HG03460 (cell line): ENCODE measurements around the gene NLRC3.
"Not testable (repeated sequence)": the region's sequence is repeated elsewhere in the genome, so short reads cannot be mapped to it uniquely, and the experiment has no call there.

Source experiments
- ATAC-seq: cut with Tn5 transposase; IDR thresholded peaks from one replicate; pipeline ENCODE4 v1.9.1; 2021; ENCODE audit not compliant: unreplicated experiment

The NLRC3 gene

DNA sequence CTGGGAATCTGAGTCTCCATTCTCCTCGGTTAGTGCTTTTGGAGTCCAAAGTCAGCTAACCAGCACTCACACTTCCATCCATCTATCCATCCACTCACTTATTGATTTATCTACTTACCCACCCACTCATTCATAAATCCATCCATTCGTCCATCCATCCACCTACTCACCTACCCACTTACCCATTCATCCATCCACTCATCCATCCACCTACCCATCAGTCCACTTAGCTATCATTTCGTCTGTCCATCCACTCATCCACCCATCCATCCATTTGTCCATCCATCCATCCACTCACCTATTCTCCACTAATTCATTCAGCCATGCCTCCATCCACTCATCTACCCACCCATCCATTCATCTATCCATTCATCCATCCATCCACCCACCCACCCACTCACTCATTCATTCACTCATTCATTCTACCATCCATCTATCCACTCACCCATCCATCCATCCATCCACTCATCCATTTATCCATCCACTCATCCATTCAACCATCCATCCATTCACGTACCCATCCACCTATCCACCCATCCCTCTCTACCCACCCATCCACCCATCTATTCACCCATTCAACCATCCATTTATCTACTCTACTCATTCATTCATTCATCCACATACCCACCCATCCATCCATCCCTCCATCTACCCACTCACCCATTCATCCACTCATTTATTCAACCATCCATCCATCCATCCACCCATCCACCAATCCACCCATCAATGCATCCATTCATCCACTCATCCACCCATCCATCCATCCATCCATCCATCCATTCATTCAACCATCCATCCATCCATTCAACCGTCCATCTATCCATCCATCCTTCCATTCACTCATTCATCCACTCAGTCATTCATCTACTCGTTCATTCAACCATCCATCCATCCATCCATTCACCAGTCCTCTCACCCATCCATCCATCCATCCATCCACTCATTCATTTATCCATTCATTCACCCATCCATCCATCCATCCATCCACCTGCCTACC is 26.1 kb downstream of the NLRC3 start:
- no peak for ATAC-seq

GRCh38 chr16:3549906-3550305 is 27.3 kb downstream of the NLRC3 start:
- no peak for ATAC-seq

GRCh38 chr16:3548859-3549258 is 28.3 kb downstream of the NLRC3 start:
- no peak for ATAC-seq

DNA sequence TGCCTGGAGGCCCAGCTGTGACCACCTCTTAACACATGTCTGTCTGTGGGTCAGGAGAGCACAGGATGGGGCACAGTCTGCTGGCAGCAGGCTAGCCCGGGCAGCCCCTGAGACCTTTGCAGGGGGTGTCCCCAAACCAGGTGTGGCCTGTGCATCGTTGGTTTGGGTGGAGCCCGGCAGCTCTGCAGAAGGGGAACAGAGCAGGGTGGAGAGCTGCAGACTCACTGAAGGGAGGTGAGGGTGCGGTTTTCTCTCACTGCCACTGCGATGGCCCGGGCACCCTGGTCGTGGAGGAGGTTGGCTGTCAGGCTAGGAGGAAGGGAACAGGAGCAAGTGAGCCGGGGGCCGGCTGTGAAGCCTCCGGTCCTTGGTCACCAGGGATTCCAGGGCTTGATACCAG is 28.8 kb downstream of the NLRC3 start:
- ATAC-seq: no peak

DNA sequence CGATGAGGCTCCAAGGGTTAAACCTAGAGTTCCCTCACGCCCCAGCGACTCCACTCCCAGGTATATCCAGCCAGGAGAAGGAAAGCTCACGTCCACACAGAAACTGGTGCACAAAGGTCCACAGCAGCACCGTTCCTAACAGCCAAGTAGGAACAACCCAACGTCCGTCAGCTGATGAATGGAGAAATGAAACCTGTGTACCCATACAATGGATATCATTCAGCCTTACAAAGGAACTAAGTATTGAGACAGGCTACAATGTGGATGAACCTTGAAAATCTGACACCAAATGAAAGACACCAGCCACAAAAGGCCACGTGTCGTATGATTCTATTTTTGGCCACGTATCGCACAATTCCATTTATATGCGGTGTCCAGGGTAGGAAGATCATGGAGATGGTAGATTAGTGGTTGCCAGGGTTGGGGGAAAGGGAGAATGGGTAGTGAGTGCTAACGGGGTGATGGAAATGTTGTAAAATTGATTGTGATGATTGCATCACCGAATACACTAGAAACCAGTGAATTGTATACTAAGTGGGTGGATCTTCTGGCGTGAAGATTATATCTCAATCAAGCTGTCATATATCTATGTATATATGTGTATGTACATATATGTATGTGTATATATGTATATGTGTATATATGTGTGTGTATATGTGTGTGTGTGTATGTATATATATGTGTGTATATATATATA is 30.1 kb downstream of the NLRC3 start:
- no peak for ATAC-seq

DNA sequence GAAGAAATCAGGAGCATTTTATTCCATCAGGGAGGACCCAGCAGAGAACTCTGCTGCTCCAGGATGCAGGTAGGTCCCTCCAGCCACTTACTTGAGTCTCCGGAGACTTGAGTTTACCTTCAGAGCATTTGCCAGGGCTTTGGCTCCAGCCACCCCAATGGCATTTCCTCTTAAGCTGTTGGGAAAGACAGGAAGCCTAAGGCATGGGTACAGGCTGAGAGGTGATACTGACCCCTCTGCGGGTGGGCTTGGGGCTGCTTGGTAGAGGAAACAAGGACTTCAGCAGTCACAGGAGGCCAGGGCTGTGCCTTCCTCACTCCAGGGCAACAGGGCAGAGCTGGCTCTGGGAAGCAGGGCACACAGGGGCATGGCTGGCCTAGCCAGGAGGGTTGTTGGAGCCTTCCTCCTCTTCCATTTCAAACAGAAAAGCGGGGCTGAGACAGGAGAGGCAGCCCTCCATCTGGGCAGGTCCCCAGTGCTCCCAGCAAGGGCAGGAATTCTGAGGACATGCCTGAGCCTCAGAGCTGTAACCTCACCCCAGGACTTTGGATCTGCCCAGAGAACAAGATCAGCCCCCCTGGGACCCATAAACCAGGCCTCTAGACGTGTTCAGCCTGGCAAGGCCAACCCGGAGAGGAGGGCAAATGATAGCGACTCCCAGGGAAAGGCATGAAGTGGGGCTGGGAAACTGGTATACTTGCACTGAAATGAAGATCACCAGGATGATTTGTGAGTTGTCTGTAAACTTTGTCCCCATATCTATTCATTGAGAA is 34.4 kb downstream of the NLRC3 start:
- no peak for ATAC-seq

GRCh38 chr16:3541527-3542155 is 35.6 kb downstream of the NLRC3 start:
- no peak for ATAC-seq

GRCh38 chr16:3538222-3538621 is 39.0 kb downstream of the NLRC3 start:
- no peak for ATAC-seq

GRCh38 chr16:3536851-3537250 is 40.4 kb downstream of the NLRC3 start:
- no peak for ATAC-seq

GRCh38 chr16:3536271-3536731 is 40.9 kb downstream of the NLRC3 start:
- no peak for ATAC-seq

GRCh38 chr16:3534126-3534525 is 43.1 kb downstream of the NLRC3 start:
- no peak for ATAC-seq

- no peak for ATAC-seq
Measured at GRCh38 chr16:3532741-3533140, 44.5 kb downstream of the NLRC3 start.

DNA sequence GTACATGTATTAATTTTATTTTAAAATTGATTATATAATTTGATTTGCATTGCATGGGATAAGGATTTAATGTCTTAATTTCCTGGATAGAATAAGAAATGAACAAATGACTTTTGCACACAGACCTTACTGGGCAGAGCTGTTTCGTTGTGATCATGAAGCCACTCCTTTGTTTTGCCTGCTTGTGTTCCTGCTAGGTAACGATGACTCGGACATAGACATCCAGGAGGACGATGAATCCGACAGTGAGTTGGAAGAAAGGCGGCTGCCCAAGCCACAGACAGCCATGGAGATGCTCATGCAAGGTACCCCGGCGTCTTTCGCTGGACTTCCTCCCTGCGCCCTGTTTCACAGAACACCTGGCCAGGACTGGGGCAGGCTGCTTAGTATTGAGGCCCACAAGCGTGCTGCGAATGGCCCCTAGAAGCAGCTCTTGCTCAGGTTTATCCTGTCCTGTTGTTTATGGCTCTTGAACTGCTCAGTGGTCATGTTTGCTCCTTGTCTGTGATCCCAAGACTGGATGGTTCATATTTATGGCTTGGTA is 46.8 kb downstream of the NLRC3 start:
- no peak for ATAC-seq

GRCh38 chr16:3529175-3529574 is 48.0 kb downstream of the NLRC3 start:
- ATAC-seq: no peak

- no peak for ATAC-seq
Measured at GRCh38 chr16:3528406-3528805, 48.8 kb downstream of the NLRC3 start.

GRCh38 chr16:3527216-3527829 is 49.9 kb downstream of the NLRC3 start:
- ATAC-seq: not testable (repeated sequence)

DNA sequence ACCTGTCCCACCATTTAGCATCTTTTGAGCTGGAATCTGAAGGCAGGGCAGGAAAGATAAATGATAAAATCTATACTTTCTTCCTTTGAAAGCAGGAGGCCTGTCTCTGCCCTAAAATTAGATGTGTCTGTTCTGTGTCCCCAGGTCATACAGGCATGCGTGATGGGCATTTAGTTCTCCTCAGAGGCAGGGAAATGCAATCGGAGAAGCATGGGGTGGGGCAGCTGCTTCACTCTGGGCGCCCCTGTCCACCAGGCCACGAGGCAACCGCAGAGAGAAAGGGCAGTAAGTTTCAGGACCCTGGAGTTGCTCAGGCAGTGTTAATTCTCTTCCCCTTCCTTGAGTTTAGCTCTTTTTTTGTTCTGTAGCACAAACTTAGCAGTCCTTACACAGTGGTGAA is 51.3 kb downstream of the NLRC3 start:
- no peak for ATAC-seq

DNA sequence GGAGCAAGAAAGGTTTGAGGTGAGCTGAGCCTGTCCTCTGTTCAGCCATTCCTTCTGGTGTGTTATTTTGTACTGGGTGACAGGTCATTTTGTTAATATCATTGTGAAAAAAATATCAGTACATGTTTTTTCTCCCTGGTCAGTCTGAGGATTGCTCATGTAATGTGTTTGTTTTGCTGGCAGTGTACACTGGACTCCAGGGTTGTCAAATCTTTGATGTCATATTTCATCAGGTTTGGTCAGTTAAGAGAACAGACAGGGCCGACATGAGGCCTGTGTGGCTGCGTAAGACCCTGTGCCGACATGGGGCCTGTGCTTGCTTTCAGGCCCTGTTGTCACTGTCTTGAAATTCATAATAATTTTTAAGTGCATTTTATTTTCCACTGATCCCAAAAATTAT is 53.9 kb downstream of the NLRC3 start:
- no peak for ATAC-seq

GRCh38 chr16:3520841-3521240 is 56.4 kb downstream of the NLRC3 start:
- ATAC-seq: no peak

- ATAC-seq: no peak
Measured at GRCh38 chr16:3520413-3520812, 56.8 kb downstream of the NLRC3 start.
